Measurements from ENCODE around the gene DDAH1.

- TF ChIP-seq CTCF (IDR thresholded peaks at IDR 0.05) (no peak), POLR2A (IDR thresholded peaks at IDR 0.05) (no peak)
Observed at GRCh38 chr1:85366391-85367170, 98.4 kb downstream of the DDAH1 start.
